Measurements from ENCODE around the gene ZC3H12C.

- TF ChIP-seq POLR2A (IDR thresholded peaks at IDR 0.05) (no peak), CTCF (IDR thresholded peaks at IDR 0.05) (no peak)
Observed at GRCh38 chr11:110165039-110165925, 72.1 kb downstream of the ZC3H12C start.
